GM21786 (cell line): ENCODE data around the gene PARN.
"Not testable (repeated sequence)": the region's sequence is repeated elsewhere in the genome, so short reads cannot be mapped to it uniquely, and the experiment has no call there.

Experiments
- ATAC-seq: cut with Tn5 transposase; IDR thresholded peaks from one replicate; pipeline ENCODE4 v1.9.1; 2021; ENCODE audit not compliant: unreplicated experiment

PARN gene

DNA sequence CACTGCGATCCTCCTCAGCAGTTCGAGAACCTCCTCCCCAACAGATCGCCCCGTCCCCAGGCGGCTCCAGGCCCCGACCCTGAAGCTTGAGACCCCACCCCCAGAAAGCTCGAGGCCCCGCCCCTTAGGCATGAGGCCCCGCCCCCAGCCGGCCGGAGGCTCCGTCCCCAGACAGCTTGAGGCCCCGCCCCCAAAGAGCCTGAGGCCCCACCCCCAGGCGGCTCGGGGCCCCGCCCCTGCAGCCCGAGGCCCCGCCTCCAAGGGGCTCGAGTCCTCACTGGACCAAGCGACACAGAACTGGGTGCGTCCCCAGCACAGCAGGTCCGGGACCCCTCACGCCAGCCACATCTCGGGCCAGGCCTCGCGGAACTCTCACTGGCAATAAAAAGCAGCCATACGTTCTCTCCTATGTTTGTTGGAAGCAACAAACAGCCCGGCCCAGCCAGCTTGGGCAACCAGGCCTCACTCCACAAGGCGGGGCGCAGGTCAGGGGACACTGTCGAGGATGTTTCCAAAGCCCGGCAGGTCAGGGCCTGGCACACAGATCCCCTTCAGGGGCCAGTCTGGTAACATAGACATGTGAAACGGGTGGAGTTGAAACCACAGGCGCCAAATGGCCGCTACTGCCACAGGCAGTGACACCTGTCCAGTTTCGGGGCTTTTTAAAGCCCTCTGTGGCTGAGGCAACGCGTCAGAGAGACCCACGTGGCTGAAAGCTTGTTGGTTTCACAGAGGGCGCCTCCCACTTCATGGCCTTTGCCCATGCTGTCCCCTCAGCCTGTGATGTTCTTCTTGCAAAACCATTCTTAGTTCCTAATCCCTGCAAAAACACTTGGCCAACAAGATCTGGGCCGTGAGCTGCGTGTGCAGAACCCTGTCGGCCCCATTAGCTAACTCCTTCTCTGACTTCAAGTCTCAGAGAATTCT is 224.2 kb downstream of the PARN start:
- ATAC-seq = peak; percentile 94

DNA sequence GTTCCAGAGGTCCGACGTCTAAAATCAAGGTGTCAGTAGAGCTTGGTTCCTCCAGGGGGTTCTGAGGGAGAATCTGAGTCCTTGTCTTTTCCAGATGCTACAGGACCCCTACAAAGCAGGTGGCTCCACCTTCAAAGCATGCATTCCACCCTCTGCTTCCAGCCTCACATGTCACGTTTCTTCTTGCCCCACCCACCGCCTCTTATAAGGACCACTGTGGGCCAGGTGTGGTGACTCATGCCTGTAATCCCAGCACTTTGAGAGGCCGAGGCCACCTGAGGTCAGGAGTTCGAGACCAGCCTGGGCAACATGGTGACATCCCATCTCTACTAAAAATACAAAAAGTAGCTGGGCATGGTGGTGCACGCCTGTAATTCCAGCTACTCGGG is 227.1 kb downstream of the PARN start:
- not testable (repeated sequence) for ATAC-seq

DNA sequence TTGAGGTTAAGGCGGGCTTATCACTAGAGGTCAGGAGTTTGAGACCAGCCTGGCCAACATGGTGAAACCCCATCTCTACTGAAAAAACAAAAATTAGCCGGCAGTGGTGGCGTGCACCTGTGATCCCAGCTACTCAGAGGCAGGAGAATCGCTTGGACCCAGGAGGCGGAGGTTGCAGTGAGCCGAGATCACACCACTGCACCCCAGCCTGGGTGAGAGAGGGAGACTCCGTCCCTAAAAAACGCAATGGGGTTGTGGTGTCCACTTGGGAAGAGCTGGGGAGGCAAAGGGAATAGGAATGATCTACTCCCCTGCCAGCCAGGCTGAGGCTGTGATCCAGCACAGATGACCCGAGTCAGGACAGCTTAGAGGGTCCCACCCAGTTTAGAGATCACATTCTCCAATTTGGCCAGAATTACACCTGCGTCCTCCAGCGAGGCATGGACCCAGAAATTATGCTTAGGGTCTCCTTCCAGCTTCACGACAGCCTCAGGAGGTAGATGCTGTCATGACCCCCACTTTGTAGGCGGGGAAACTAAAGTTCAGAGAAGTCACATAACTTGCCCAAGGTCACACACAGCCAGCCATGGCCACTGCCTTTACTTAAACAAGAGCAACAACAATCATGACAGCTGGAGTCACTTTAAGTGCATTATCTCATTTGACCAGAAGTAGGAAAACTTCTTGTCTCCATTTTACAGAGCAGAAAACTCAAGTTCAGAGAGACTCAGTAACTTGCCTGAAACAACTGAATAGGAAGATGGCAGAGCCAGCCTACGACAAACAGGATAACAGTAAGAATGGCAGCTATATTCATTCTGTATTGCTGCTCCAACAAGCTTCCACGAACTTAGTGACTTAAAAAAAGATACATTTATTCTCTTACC is 227.7 kb downstream of the PARN start:
- ATAC-seq = not testable (repeated sequence)

DNA sequence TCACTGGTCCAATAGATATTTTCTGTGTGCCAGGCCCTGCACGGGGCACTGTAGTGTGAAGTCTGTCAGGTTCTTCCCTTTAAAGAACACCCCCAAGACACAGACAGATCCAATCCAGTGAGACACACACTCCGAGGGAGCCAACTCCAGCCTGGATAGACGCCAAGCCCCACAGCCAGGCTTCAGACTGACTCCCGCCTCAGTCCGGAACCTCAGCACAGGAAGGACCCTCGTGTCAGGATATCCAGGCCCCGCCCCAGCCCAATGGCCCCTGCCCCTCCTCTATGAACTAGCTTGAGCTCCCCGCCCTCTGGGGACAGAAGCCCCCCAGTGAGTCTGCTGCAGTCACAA is 228.4 kb downstream of the PARN start:
- ATAC-seq = not testable (repeated sequence)

DNA sequence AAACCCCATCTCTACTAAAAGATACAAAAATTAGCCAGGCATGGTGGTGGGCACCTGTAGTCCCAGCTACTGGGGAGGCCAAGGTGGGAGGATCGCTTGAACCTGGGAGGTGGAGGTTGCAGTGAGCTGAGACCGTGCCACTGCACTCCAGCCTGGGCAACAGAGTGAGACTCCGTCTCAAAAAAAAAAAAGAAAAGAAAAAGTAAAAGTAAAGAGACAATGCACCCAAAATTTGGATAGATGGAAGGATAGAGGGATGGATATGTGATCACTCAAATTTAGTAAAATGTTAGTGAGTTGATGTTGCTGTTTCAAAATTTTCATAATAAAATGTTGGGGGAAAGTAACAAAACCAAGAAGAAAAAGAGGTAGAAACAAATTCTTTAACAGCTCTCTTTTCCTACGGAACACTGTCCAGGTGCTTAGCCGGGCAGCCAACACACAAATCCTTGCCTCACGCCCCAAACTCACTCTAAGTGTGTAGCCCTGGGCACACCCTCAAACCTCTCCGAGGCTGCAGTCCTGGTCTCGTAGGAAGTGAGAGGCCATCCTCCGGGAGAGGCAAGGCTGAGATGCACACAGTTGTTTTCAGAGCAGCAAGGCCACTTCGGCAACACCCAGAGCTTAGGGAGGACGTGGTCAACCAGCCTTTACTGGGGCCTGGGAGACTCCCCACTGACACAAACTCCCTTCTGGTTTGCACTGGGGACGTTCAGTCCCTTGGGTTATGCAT is 228.9 kb downstream of the PARN start:
- ATAC-seq = not testable (repeated sequence)

DNA sequence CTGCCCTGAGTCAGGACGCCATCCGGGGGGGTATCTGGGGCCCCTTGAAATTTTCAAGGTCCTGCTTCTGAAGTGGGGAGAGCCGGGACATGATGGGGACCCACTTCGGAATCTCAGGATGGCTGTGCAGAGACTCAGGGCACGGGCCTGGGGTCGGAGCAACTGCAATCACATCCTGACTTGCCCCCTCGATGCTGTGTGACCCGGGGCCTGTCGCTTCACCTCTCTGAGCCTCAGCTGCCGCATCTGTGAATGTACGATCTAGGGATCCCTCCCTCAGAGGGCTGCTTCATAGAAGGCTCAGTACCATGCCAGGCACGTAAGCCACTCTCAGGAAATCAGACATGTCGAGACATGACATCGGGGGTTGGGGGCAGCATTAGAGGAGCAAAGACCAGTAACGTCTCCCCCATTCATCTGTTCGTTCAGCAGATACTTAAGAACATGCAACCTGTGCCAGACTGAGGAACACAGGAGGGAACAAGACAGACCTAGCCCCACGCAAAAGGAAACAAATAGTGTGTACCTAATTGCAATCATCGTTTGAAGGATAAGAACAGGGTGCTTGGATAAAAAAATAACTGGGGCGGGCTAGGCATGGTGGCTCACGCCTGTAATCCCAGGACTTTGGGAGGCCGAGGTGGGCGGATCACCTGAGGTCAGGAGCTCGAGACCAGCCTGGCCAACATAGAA is 229.6 kb downstream of the PARN start:
- ATAC-seq = no peak

DNA sequence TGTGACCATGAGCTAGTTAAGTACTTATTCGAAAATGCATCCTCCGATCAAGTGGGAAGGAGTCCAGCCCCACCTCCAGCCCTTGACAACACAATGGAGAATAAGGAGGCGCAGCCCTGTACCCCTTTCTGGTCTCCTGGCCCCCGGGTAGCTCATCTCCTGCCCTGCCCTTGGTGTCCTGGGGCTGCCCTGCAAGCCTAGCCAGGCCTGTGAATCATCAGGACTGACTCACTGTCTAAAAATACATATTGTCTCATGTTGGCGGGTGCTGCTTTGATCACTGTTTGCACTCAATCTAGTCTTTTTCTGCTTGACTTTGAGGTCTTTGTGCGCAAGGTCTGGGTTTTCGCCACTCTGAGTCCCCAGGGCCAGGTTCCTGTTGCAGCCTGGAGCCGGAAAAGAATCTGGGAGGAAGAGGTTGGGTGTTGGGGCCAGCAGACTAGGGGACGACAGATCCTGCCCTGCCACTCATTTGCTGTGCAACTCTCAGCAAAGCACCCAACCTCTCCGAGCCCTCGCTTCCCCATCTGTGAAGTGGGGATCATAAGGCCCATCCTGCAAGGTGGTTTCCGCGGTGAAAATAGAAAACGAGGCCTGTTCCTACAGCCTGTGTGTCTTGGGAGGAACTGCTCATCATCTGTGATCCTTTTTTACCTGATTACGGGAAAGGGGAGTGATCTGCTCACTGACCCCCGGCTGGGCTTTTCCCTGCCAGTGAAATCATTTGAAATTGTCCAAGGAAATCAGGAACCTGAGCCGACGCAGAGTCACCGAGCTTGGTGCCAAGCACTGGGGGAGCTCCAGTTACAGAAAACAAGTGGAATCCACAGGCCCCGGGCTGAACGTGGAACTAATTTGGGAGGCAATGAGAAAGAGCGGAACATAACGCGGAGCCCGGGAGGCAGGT is 230.4 kb downstream of the PARN start:
- ATAC-seq = peak; percentile 78

DNA sequence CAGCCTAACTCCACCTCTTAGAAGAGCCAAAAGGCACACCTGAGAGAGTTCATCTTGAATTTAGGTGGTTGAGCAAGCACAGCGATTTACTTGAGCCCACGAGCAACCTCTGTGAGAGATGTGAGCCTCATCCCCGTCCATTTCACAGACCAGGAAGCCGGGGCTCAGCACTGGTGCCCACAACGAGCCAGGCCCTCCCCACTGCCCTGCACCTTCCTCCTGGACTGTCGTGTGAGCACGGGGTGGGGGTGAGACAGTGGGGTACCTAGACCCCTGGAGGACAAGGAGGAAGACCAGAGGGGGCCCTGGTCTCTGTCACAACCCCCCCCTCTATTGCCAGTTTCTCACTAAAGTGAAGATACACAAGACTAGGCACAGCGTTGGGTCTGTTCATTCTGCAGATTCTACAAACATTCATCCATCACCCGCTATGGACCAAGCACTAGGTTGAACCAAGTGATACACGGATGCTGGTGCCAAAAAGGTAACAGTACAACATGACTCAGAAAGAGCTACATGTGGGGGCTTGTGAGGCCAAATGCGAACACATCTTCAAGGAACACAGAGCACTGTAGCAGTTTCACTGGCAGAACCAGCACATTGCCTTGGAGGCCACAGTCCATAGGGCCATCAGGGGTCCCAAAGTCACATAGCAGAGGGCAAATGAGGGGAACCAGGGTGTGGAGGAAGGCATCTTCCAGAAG is 231.9 kb downstream of the PARN start:
- ATAC-seq = no peak

DNA sequence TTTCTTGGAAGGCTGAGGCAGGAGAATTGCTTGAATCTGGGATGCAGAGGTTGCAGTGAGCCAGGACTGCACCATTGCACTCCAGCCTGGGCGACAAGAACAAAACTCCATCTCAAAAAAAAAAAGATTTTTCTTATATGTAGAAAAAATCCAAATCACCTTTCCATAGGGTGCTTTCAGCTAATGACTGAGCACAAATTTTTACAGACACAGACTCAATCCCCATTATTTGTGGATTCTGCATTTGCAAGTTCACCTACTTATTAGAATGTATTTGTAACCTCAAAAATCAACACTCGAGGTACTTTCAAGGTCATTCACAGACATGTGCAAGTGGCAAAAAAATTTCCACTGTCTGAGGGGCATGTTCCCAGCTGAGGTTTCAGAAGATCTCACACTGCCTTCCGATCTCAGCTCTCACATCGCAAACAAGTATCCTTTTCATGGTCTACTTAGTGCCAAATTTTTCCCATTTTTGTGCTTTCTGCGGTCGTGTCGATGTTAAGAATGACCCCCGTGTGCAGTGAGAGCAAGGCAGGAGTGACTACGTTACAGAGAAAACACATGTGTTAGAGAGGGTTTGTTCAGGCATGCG is 234.3 kb downstream of the PARN start:
- not testable (repeated sequence) for ATAC-seq

DNA sequence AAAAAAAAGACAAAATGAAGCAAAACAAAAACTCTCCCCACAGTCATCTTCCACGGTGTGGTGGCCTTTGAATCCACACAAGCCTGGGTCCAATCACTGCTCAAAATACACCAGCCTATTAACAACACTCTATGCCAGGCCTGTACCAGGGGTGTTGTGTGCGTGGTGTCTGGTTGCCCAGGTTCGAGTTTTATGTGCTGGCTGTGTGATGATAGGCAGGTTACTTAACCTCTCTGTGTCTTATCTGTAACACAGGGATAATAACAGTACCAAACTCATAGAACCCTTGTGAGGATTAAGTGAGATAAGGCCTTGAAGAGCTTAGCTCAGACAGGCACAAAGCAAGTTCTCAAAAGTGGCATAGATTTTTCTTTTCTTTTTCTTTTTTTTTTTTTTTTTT is 235.2 kb downstream of the PARN start:
- no peak for ATAC-seq

DNA sequence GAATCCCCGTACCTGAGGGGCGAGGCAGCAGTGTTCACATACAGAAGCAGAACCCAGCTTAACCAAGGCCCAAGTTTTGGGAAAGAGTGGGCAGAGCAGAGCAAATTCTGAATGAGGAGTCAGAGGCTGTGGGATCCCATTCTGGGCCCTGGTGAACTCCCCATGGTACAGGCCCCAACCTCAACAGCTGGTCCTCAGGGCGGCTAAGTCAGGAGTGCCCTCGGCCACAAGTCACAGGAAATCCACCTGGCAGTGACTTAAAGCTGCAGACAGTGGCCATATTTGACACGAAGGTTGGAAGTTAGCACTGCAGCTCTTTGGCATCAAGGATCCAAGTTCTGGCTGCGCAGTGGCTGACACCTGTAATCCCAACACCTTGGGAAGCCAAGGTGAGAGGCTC is 237.1 kb downstream of the PARN start:
- ATAC-seq = no peak

DNA sequence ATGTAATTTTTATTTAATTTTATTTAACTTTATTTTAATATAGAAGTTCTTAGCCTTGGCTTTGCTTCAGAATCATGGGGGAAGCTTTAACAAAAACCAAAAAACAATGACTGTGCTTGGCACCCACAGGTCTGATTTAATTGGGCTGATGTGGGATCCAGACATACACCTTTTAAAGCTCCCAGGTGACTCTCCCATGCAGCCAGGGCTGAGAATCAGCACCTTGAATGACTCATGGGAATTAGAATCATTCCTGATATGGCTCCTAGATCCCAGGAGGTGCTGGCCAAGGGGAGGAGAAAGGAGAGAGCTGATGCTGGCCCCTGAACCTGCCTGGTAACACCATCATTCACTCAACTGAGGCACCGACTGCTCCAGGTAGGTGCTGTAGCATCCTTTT is 240.7 kb downstream of the PARN start:
- no peak for ATAC-seq

DNA sequence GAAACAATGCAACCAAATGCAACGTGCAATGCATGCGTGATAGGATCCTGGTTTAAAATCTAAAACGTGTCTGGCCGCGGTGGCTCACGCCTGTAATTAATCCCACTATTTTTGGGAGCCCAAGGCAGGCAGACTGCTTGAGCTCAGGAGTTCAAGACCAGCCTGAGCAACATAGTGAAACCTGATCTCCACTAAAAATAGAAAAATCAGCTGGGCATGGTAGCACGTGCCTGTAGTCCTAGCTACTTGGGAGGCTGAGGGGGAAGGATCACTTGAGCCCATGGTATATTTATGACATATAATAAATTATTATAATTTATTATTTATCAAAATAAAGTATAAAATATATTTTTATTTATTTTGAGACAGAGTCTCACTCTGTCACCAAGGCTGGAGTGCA is 241.8 kb downstream of the PARN start:
- no peak for ATAC-seq

DNA sequence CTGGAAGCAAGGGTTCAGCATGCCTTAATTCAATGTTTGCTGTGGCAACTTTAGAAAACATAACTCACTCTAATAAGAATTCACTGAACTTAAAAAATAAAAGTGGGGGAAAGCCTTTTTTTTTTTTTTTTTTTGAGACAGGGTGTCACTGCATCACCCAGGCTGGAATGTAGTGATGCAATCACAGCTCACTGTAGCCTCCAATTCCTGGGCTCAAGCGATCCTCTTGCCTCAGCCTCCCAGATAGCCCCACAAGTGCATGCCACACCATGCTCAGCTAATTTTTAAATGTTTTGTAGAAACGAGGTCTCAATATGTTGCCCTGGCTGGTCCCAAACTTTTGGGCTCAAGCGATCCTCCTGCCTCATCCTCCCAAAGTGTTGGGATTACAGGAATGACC is 243.9 kb downstream of the PARN start:
- ATAC-seq = no peak
